ENCODE results near the gene AIFM1. TPM values are rescaled to one million over a fixed set of nuclear protein-coding genes. Genes with fewer than 3 reads are reported as not detected.

AIFM1 gene
- polyA plus RNA-seq, 2 donors: 16.3 to 22.4 TPM

DNA sequence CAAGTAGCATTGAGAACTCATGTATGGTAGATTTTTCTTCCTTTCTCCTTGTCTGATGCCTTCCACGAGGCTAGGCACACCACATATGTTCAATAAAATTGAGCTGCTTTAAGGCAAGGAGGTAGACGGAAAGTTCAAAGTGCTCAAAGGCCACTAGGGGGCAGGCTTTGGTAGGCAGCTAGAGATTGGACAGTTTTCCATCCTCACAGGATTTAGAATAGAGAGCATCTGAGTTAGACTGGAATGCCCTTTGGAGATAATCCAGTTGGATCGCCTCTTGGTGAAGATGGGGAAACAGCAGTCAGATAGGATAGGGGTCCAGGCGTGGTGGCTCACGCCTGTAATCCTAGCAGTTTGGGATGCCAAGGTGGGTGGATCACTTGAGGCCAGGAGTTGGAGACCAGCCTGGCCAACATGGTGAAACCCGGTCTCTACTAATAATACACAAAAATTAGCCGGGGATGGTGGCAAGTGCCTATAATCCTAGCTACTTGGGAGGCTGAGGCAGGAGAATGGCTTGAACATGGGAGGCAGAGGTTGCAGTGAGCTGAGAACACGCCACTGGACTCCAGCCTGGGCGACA lies 85.7 kb downstream of the AIFM1 start:
- peaks cover 0 to 2% of the 10 kb centered on the region in 2 donors for H3K4me1 ChIP-seq (ENCODE audit: control insufficient read depth in 2 of 2, insufficient read depth in 2 of 2, low read length in 1 of 2)
- WGBS, 2 donors: 36 to 41% methylated on average over 9 of the region's 9 CpGs
- H3K4me3 ChIP-seq (ENCODE audit: low read depth in 1 of 2, low read length in 2 of 2): no peak overlapping the region
- H3K27ac ChIP-seq (ENCODE audit: low read depth in 2 of 2, low read length in 1 of 2): no peak overlapping the region
- peaks cover 0 to 5% of the 10 kb centered on the region in 2 donors for H3K36me3 ChIP-seq (ENCODE audit: control insufficient read depth in 2 of 2, insufficient read depth in 2 of 2, low read length in 1 of 2)
- no peaks in the 10 kb centered on the region for H3K27me3 ChIP-seq (ENCODE audit: control insufficient read depth in 1 of 2, insufficient read depth in 2 of 2, low read length in 2 of 2)
- no peaks in the 10 kb centered on the region for H3K9me3 ChIP-seq (ENCODE audit: control insufficient read depth in 2 of 2, insufficient read depth in 1 of 2, low read depth in 1 of 2, low read length in 1 of 2)

Other genes with a start within 250 kb of the AIFM1 start
- 1 to 10 TPM; 1.0 to 1.7 TPM for gene BCORL1, start 183.2 kb downstream of the AIFM1 start, polyA plus RNA-seq
- gene ELF4, start 55.3 kb downstream of the AIFM1 start, polyA plus RNA-seq: 1 to 10 TPM; 3.7 to 6.7 TPM
- under 1 TPM in 1 of 2 donors, not detected in 1; 0.46 TPM for gene RAB33A, start 6.1 kb upstream of the AIFM1 start, polyA plus RNA-seq
- gene ZNF280C, start 103.1 kb upstream of the AIFM1 start, polyA plus RNA-seq: under 1 TPM; 0.69 to 0.91 TPM
- gene SLC25A14, start 174.1 kb upstream of the AIFM1 start, polyA plus RNA-seq: 10 to 100 TPM in 1 of 2 donors, 1 to 10 TPM in 1; 8.3 to 10.2 TPM
- gene GPR119, start 219.8 kb upstream of the AIFM1 start, polyA plus RNA-seq: not detected
- gene RBMX2, start 236.1 kb upstream of the AIFM1 start, polyA plus RNA-seq: 10 to 100 TPM; 13.0 to 13.5 TPM